Pancreas (tissue), 10 donors: Measurements from ENCODE around the gene RGS5. TPM values are rescaled to one million over a fixed set of nuclear protein-coding genes. Genes with fewer than 3 reads are reported as not detected.

Experiments used
- ATAC-seq, 4 donors: fragments of 200-7000 bp; cut with Tn5 transposase; one replicate each; pipeline versions ENCODE4 v1.8.0 to v1.9.1; 2020; ENCODE audit warnings: mild to moderate bottlenecking in 4 of 4, moderate library complexity in 4 of 4
- DNase-seq, 6 donors: peaks; one replicate each; pipeline ENCODE4 v3.0.0-alpha.2; 2020
- FAIRE-seq: peaks from 2 replicates; lab custom pipeline; 2012; peaks lifted over from hg19 to GRCh38; lab: Jason Lieb, UNC
- H3K27ac ChIP-seq, 4 donors: fragments of 200-600 bp; sonication (generic); 1 replicate in 3 of 4; 2 replicates in 1 of 4; pipeline versions ENCODE4 v1.5.0 to v1.8.0; 2020
- H3K27me3 ChIP-seq, 4 donors: fragments of 200-600 bp; one replicate each; pipeline ENCODE4 v1.8.0; 2021
- H3K36me3 ChIP-seq, 3 donors: fragments of 200-600 bp; sonication (generic) in 1 of 3; one replicate each; pipeline versions ENCODE4 v1.5.0 to v1.8.0; 2020 to 2021
- H3K4me1 ChIP-seq, 3 donors: fragments of 200-600 bp; one replicate each; pipeline ENCODE4 v1.8.0; 2021
- H3K4me3 ChIP-seq, 4 donors: fragments of 200-600 bp; sonication (generic) in 2 of 4; one replicate each; pipeline versions ENCODE4 v1.5.0 to v1.8.0; 2020 to 2021
- H3K9me3 ChIP-seq, 4 donors: fragments of 200-600 bp; one replicate each; pipeline ENCODE4 v1.8.0; 2021
- WGBS, 2 donors: extraction: QIAGEN DNeasy Blood & Tissue Kit; methylation state at CpG; one replicate each; pipeline ENCODE4 v1.1.7; 2013; 5-methylcytosine and 5-hydroxymethylcytosine counted together
- intact Hi-C, 3 donors: fragments of 100-400 bp; cut with DNase I; formaldehyde crosslinking; loops; one replicate each; pipeline versions ENCODE4 v1.11.1 to v1.14.2; 2022
- polyA plus RNA-seq, 2 donors: library from polyadenylated mRNA; stranded (reverse); fragments of 200-250 nt; gene quantifications; one replicate each; pipeline ENCODE4 v1.2.3, GENCODE V29; 2013
- total RNA-seq, 6 donors: library from RNA; stranded (reverse); fragmentation: NEBNext Ultra II Directional in 4 of 6; extraction: Animal tissue kit (Norgen Biotek cat#: 25700) in 4 of 6; gene quantifications; one replicate each; pipeline versions ENCODE4 v1.2.1 to v1.2.4, GENCODE V29; 2021 to 2023
- TF ChIP-seq, protein P1 (sequence below), 4 donors: fragments of 200-600 bp; sonication (generic) in 3 of 4; IDR thresholded peaks; one replicate each; pipeline versions ENCODE4 v1.5.0 to v1.8.0; 2021; ENCODE audit warnings: antibody characterized with exemption in 4 of 4
- donor health status: healthy with polysubstance abuse.
- donor health status: DM: no; HTN: no; CAD: no; lungs with moderate emphysema.
- donor health status: DM: no; HTN: no; CAD: no.
- donor health status: control.
- donor health status: control.
- donor health status: Bipolar disorder and iron deficiency.
- donor health status: DM: yes; HTN: yes; CAD: no.
- donor health status: DM: no; HTN: no; CAD: no.
- donor health status: DM: no; HTN: no; CAD: no.
- donor health status: DM: yes; HTN: yes; CAD: no.

The RGS5 gene
- total and polyA plus RNA-seq, 8 donors, result 3.4 to 32.4 (median 16.5) TPM

DNA sequence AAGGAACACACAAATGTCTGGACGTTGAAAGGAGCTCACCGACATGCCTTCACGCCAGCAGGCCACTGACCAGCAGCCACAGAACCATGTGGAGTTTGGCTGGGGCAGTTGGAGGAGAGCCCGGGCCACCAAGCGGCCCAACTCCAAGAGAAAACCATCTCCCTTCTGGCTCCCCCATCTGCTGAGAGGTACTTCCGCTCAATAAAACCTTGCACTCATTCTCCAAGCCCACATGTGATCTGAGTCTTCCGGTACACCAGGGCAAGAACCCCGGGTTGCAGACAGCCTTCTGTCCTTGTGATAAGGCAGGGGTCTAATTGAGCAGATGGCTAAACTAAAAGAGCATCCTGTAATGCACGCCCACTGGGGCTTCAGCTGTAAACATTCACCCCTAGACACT, 109.1 kb downstream of the RGS5 start:
- Histone ChIP-seq H3K4me1 (no peaks in the 10 kb centered on the region), H3K27ac (no peak overlapping the region), H3K4me3 (no peak overlapping the region), H3K9me3 (no peaks in the 10 kb centered on the region), H3K36me3 (no peaks in the 10 kb centered on the region), H3K27me3 (peaks cover 0 to 4% (median 0%) of the 10 kb centered on the region in 4 donors)
- TF ChIP-seq, protein P1, sequence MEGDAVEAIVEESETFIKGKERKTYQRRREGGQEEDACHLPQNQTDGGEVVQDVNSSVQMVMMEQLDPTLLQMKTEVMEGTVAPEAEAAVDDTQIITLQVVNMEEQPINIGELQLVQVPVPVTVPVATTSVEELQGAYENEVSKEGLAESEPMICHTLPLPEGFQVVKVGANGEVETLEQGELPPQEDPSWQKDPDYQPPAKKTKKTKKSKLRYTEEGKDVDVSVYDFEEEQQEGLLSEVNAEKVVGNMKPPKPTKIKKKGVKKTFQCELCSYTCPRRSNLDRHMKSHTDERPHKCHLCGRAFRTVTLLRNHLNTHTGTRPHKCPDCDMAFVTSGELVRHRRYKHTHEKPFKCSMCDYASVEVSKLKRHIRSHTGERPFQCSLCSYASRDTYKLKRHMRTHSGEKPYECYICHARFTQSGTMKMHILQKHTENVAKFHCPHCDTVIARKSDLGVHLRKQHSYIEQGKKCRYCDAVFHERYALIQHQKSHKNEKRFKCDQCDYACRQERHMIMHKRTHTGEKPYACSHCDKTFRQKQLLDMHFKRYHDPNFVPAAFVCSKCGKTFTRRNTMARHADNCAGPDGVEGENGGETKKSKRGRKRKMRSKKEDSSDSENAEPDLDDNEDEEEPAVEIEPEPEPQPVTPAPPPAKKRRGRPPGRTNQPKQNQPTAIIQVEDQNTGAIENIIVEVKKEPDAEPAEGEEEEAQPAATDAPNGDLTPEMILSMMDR (IDR thresholded peaks at IDR 0.05), result no peak
- 76 to 81% methylated on average over 9 of the region's 9 CpGs for WGBS, 2 donors
- intact Hi-C loops, result no loop called here
- FAIRE-seq (no peak), ATAC-seq (no peak), DNase-seq (peak in 1 of 6 donors; percentile 20)

DNA sequence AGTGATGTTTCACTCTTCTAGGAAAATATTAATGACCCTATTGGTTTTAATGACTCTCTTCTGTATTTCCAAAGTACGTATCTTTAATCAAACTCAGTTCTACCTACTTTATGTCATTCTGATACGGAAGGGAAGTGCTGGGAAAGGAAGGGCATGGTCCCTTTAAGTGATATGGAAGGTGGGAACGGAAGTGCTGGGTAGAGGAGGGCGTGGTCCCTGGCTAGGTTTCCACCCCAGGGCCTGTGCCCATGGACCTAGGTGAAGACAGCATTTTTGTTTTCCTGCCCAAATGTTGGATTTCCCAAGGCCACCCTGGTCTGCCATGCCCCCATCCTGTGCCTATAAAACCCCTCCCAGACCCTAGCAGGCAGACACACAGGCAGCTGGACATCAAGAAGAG, 109.5 kb downstream of the RGS5 start:
- WGBS, 2 donors, result 51 to 53% methylated on average over 4 of the region's 4 CpGs
- no peak for FAIRE-seq
- H3K9me3 ChIP-seq, result no peaks in the 10 kb centered on the region
- DNase-seq, result no peak
- no peaks in the 10 kb centered on the region for H3K36me3 ChIP-seq
- H3K4me3 ChIP-seq, result no peak overlapping the region
- TF ChIP-seq, protein P1 (IDR thresholded peaks at IDR 0.05), result no peak
- H3K27ac ChIP-seq, result no peak overlapping the region
- intact Hi-C loops, result no loop called here
- no peaks in the 10 kb centered on the region for H3K4me1 ChIP-seq
- H3K27me3 ChIP-seq, result peaks cover 0 to 4% (median 0%) of the 10 kb centered on the region in 4 donors
- no peak for ATAC-seq

Other genes starting within 250 kb of the RGS5 start
- 10 to 100 TPM in 1 of 6 donors, 1 to 10 TPM in 4, under 1 TPM in 1; 0.46 to 10.4 (median 2.7) TPM for gene RGS4, start 133.6 kb downstream of the RGS5 start, total RNA-seq
- 10 to 100 TPM in 1 of 2 donors, 1 to 10 TPM in 1; 1.7 to 15.0 TPM for gene RGS4, start 133.6 kb downstream of the RGS5 start, polyA plus RNA-seq
- under 1 TPM in 4 of 6 donors, not detected in 2; 0.17 to 0.49 (median 0.24) TPM for gene NUF2, start 119.0 kb upstream of the RGS5 start, total RNA-seq
- under 1 TPM; 0.42 to 0.54 TPM for gene NUF2, start 119.0 kb upstream of the RGS5 start, polyA plus RNA-seq